Natural killer cell (primary cell): Measurements from ENCODE around the gene AQP3. TPM values are rescaled to one million over a fixed set of nuclear protein-coding genes. Genes with fewer than 3 reads are reported as not detected.

Experiments used
- ATAC-seq, 3 donors: fragments of 150-1000 bp in 2 of 3; fragments of 200-7000 bp in 1 of 3; cut with Tn5 transposase; 1 replicate in 1 of 3; 2 replicates in 2 of 3; pipeline ENCODE4 v1.10.0; 2021; ENCODE audit warnings: mild to moderate bottlenecking in 2 of 3, moderate library complexity in 2 of 3
- DNase-seq, 2 donors: peaks; one replicate each; pipeline versions ENCODE4 v3.0.0 to v3.0.0-alpha.2; 2013 to 2021; ENCODE audit warnings: mixed read lengths in 1 of 2
- H3K27ac ChIP-seq: one replicate; pipeline ENCODE4 v1.5.1; 2013; ENCODE audit warnings: mild to moderate bottlenecking, low read length
- H3K27me3 ChIP-seq: one replicate; pipeline ENCODE4 v1.6.1; 2013; ENCODE audit warnings: low read length; ENCODE audit not compliant: control insufficient read depth, insufficient read depth
- H3K36me3 ChIP-seq: one replicate; pipeline ENCODE4 v1.6.1; 2013; ENCODE audit warnings: low read length; ENCODE audit not compliant: control insufficient read depth, insufficient read depth
- H3K4me1 ChIP-seq: one replicate; pipeline ENCODE4 v1.6.1; 2013; ENCODE audit warnings: low read length; ENCODE audit not compliant: control insufficient read depth, insufficient read depth
- H3K4me3 ChIP-seq: one replicate; pipeline ENCODE4 v1.5.1; 2013; ENCODE audit warnings: low read length
- H3K9me3 ChIP-seq: one replicate; pipeline ENCODE4 v1.6.1; 2013; ENCODE audit warnings: low read length; ENCODE audit not compliant: control insufficient read depth, insufficient read depth
- H3K27ac Mint-ChIP-seq, 2 donors: one replicate each; pipeline ENCODE4 v1.8.0; 2022; ENCODE audit warnings: mild to moderate bottlenecking in 2 of 2, mixed read lengths in 2 of 2, moderate library complexity in 1 of 2
- H3K27me3 Mint-ChIP-seq, 2 donors: one replicate each; pipeline ENCODE4 v1.8.0; 2022; ENCODE audit warnings: low read depth in 2 of 2, mixed read lengths in 2 of 2
- H3K36me3 Mint-ChIP-seq: one replicate; pipeline ENCODE4 v1.8.0; 2022; ENCODE audit warnings: mixed read lengths
- H3K4me1 Mint-ChIP-seq, 2 donors: one replicate each; pipeline ENCODE4 v1.8.0; 2022; ENCODE audit warnings: mixed read lengths in 2 of 2
- H3K4me3 Mint-ChIP-seq: one replicate; pipeline ENCODE4 v1.8.0; 2022; ENCODE audit warnings: mild to moderate bottlenecking, moderate library complexity, mixed read lengths
- H3K9me3 Mint-ChIP-seq, 2 donors: one replicate each; pipeline ENCODE4 v1.8.0; 2022; ENCODE audit warnings: mixed read lengths in 2 of 2
- whole genome bisulfite sequencing: methylation state at CpG from one replicate; pipeline ENCODE4 v1.1.7; 2013; ENCODE audit warnings: missing lambda C conversion rate; ENCODE audit not compliant: insufficient coverage; 5-methylcytosine and 5-hydroxymethylcytosine counted together
- intact Hi-C: fragments of 100-400 bp; cut with micrococcal nuclease; formaldehyde crosslinking; loops from one replicate; pipeline ENCODE4 v1.14.2; 2022
- total RNA-seq, 4 donors: library from RNA; stranded (reverse); fragments of 120-200 nt in 1 of 4; gene quantifications; one replicate each; pipeline versions ENCODE4 v1.2.3 to v1.2.4, GENCODE V29; 2013 to 2022
- TF ChIP-seq, protein P1 (sequence below): fragments of 200-600 bp; IDR thresholded peaks from one replicate; pipeline ENCODE4 v1.8.0; 2022; ENCODE audit warnings: antibody characterized with exemption

The AQP3 gene
- total RNA-seq, 3 donors from 2014 or later (not counting 1 experiment from before 2014, with no cell fraction given), result 3.9 to 12.7 (median 6.1) TPM

DNA sequence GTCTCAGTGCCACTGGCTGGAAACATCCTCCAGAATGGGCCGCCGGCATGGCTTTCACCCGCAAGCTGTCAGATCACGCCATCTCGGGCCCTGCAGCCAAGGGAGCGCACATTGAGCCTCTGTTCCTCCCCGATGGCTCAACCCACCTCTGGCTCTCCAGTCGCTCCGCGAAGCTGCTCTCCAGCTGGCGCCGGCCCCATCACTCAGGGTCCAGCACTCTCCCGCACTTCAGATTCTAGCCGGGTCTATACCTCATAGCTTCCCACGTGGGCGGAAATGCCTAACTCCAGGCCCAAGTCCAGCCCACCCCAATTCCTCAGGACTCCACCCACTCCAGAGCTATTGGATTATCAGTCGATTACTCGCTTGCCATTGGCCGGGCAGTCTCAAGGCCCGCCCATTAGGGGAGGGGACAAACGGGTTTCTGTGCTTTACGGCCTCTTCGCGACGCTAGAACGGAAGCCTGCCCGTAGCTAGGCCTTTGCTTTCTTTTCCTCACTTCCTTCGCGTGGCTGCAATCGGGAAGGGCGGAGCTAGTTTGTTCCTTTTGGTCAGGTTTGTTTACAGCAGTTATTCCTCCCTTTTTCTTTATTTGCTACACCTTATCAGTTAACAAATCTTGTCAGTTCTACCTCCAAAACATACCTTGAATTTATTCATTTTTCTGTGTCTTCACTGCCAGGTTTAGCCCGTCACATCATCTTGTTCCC, 26.4 kb upstream of the AQP3 start, which contains the start of gene NOL6:
NOL6 (minus strand) TSS at position 282 of the 710 bp plus-strand sequence; CDS start at position 200, 82 bp downstream.
- Mint-ChIP-seq H3K27ac (peak within 1 kb of the TSS; percentile 93 to 96), H3K36me3 (peaks cover 8% of the 10 kb centered on the region), H3K27me3 (no peaks in the 10 kb centered on the region), H3K9me3 (no peaks in the 10 kb centered on the region), H3K4me1 (peaks cover 20 to 21% of the 10 kb centered on the region in 2 donors), H3K4me3 (peak within 1 kb of the TSS; percentile 100)
- peak; percentile 97 to 99 for DNase-seq
- peak; percentile 98 to 100 (median 98) for ATAC-seq
- Histone ChIP-seq H3K27ac (peak within 1 kb of the TSS; percentile 75), H3K9me3 (no peaks in the 10 kb centered on the region), H3K4me3 (peak within 1 kb of the TSS; percentile 97), H3K4me1 (peaks cover 15% of the 10 kb centered on the region), H3K36me3 (peaks cover 26% of the 10 kb centered on the region), H3K27me3 (no peaks in the 10 kb centered on the region)
- WGBS, result under 1% methylated on average over 32 of the region's 32 CpGs
- intact Hi-C loops, result loop anchor here (2.0 to 10.0 kb wide), 2 partner anchors 27 to 209 kb away; partner anchors contain the start of genes AQP3, BAG1 and CHMP5
- TF ChIP-seq, protein P1, sequence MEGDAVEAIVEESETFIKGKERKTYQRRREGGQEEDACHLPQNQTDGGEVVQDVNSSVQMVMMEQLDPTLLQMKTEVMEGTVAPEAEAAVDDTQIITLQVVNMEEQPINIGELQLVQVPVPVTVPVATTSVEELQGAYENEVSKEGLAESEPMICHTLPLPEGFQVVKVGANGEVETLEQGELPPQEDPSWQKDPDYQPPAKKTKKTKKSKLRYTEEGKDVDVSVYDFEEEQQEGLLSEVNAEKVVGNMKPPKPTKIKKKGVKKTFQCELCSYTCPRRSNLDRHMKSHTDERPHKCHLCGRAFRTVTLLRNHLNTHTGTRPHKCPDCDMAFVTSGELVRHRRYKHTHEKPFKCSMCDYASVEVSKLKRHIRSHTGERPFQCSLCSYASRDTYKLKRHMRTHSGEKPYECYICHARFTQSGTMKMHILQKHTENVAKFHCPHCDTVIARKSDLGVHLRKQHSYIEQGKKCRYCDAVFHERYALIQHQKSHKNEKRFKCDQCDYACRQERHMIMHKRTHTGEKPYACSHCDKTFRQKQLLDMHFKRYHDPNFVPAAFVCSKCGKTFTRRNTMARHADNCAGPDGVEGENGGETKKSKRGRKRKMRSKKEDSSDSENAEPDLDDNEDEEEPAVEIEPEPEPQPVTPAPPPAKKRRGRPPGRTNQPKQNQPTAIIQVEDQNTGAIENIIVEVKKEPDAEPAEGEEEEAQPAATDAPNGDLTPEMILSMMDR, result no peak

DNA sequence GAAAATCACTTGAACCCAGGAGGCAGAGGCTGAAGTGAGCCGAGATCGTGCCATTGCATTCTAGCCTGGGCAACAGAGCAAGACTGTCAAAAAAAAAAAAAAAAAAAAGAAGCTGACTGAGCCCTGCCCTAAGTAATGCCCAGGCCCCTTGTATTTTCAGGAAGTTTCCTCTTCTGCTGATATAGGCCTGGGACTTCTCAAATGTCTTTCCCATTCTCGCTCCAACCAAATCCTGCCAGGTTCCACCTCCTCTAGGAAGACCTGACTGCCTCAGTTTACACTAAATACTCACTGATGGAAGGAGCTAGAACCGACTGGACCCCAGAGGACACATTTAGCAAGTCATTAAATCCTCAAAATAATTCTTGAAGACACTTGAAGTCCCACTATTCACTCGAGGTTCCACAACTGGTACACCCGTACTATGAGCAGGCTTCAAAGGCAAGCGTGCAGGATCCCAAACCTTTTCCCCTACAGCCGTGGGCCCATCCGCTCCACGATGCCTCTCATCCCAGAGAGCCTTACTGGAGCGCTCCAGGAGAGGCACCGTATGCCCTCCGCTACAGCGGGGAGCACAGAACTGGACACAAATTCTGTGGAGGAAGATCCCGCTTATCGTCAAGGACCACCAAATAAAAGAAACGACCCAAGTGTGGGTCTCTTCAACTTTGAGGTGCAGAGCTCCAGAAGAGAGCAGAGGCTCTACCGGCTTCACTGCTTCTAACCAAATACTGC, 25.7 kb upstream of the AQP3 start:
- Histone ChIP-seq H3K4me1 (peaks cover 15% of the 10 kb centered on the region), H3K4me3 (peak overlapping the region; percentile 97), H3K9me3 (no peaks in the 10 kb centered on the region), H3K27ac (peak overlapping the region; percentile 63), H3K36me3 (peaks cover 34% of the 10 kb centered on the region), H3K27me3 (no peaks in the 10 kb centered on the region)
- H3K4me3 Mint-ChIP-seq, result peak overlapping the region; percentile 100
- H3K27ac Mint-ChIP-seq, result peak overlapping the region; percentile 93 to 96
- H3K9me3 Mint-ChIP-seq, result no peaks in the 10 kb centered on the region
- H3K27me3 Mint-ChIP-seq, result no peaks in the 10 kb centered on the region
- TF ChIP-seq, protein P1, result no peak
- peaks cover 8% of the 10 kb centered on the region for H3K36me3 Mint-ChIP-seq
- DNase-seq (peak in 1 of 2 donors; percentile 14), ATAC-seq (no peak)
- intact Hi-C loops, result loop anchor here (2.0 to 10.0 kb wide), 2 partner anchors 26 to 208 kb away; partner anchors contain the start of genes AQP3, BAG1 and CHMP5
- 9% methylated on average over 18 of the region's 18 CpGs for WGBS
- peaks cover 21 to 22% of the 10 kb centered on the region in 2 donors for H3K4me1 Mint-ChIP-seq

DNA sequence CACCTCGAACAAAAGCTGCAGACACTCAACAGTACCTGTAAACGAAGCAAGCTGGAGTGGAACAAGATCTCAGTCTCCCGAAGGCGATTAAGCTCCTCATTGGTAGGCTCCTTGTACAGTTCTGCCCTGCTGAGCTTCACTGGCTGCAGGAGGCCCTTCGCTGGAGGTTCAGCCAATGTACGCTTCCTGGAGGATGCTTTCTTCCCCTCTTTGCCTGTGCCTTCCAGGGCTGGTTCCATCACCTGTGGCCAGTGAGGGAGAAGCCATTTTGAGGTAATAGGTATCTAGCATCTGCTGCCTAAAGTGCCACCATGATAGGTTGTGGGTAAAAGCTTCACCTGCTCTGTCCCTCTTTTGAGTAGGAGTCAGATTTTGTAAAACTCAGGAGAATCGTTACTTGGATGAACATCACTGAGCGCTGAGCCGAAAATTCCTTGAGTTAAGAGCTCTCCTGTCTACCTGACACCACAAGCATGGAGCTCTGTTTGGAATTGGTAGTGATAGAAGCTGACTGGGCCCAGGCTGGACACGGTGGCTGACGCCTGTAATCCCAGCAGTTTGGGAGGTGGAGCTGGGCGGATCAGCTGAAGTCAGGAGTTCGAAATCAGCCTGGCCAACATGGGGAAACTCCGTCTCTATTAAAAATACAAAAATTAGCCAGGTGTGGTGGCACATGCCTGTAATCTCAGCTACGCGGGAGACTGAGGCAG, 24.9 kb upstream of the AQP3 start:
- H3K27ac Mint-ChIP-seq, result no peak overlapping the region
- WGBS, result 95% methylated on average over 16 of the region's 16 CpGs
- peaks cover 41% of the 10 kb centered on the region for H3K36me3 ChIP-seq

More for the DNA sequence above, 24.9 kb upstream of the AQP3 start:
- peaks cover 15% of the 10 kb centered on the region for H3K4me1 ChIP-seq
- H3K4me3 Mint-ChIP-seq, result peak overlapping the region; percentile 65
- peaks cover 21 to 24% of the 10 kb centered on the region in 2 donors for H3K4me1 Mint-ChIP-seq
- no peak overlapping the region for H3K27ac ChIP-seq
- H3K4me3 ChIP-seq, result no peak overlapping the region
- ATAC-seq (no peak), DNase-seq (peak in 1 of 2 donors; percentile 4)
- H3K27me3 Mint-ChIP-seq, result no peaks in the 10 kb centered on the region
- TF ChIP-seq, protein P1, result no peak
- H3K27me3 ChIP-seq, result no peaks in the 10 kb centered on the region
- intact Hi-C loops, result loop anchor here (2.0 to 10.0 kb wide), 2 partner anchors 26 to 208 kb away; partner anchors contain the start of genes AQP3, BAG1 and CHMP5
- H3K9me3 ChIP-seq, result no peaks in the 10 kb centered on the region
- no peaks in the 10 kb centered on the region for H3K9me3 Mint-ChIP-seq
- H3K36me3 Mint-ChIP-seq, result peaks cover 8% of the 10 kb centered on the region
